Tibial nerve (tissue), 4 donors: Measurements from ENCODE around the gene USP25.

Experiments used
- EP300 ChIP-seq, 2 donors: sonication (generic); formaldehyde crosslinking; IDR thresholded peaks; one replicate each; pipeline ENCODE4 v1.6.1; 2017; ENCODE audit warnings: antibody characterized with exemption in 2 of 2, mild to moderate bottlenecking in 1 of 2
- POLR2A ChIP-seq, 2 donors: fragments of 450-650 bp; IDR thresholded peaks; one replicate each; pipeline ENCODE4 v1.6.1; 2017; ENCODE audit warnings: antibody characterized with exemption in 2 of 2, mild to moderate bottlenecking in 2 of 2, moderate library complexity in 2 of 2
- TF ChIP-seq, protein P1 (sequence below), 5 experiments: fragments of 200-600 bp in 3 of 5; fragments of 450-650 bp in 2 of 5; sonication (generic) in 3 of 5; IDR thresholded peaks; one replicate each; pipeline ENCODE4 v1.5.1; 2016 to 2019; ENCODE audit warnings: antibody characterized with exemption in 5 of 5, mild to moderate bottlenecking in 3 of 5, moderate library complexity in 2 of 5

DNA sequence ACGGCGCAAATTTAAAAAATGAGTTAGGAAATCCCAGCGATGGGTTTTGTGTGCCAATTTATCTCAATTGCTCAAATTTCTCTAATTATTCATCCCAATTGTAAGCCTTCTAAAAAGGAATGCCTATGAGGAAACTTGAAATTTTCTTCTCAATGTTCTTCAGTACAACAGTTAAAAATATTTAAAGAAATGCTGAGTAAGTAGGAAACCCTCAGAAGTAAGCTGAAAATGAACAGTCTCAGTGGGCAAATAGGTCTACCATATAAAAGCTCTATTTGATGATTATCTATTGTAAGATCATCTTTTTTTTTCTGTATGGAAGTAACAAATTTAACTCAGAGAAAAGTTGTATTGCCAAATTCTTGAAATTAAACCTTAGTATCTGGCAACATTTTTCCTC, 1.7 kb upstream of the USP25 start:
- TF ChIP-seq, protein P1, sequence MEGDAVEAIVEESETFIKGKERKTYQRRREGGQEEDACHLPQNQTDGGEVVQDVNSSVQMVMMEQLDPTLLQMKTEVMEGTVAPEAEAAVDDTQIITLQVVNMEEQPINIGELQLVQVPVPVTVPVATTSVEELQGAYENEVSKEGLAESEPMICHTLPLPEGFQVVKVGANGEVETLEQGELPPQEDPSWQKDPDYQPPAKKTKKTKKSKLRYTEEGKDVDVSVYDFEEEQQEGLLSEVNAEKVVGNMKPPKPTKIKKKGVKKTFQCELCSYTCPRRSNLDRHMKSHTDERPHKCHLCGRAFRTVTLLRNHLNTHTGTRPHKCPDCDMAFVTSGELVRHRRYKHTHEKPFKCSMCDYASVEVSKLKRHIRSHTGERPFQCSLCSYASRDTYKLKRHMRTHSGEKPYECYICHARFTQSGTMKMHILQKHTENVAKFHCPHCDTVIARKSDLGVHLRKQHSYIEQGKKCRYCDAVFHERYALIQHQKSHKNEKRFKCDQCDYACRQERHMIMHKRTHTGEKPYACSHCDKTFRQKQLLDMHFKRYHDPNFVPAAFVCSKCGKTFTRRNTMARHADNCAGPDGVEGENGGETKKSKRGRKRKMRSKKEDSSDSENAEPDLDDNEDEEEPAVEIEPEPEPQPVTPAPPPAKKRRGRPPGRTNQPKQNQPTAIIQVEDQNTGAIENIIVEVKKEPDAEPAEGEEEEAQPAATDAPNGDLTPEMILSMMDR (IDR thresholded peaks at IDR 0.05) = no peak
- TF ChIP-seq POLR2A (IDR thresholded peaks at IDR 0.05) (no peak), EP300 (IDR thresholded peaks at IDR 0.05) (no peak)
